SKM-1 treated with dmso at 0.1 percent for 144 hours (cell line): ENCODE measurements around the gene SNTG2.
"Not testable (repeated sequence)": the region's sequence is repeated elsewhere in the genome, so short reads cannot be mapped to it uniquely, and the experiment has no call there.

Experiments
- DNase-seq: peaks from one replicate; lab custom pipeline; 2025; ENCODE audit not compliant: unreplicated experiment; lab: John Stamatoyannopoulos, UW

The SNTG2 gene

DNA sequence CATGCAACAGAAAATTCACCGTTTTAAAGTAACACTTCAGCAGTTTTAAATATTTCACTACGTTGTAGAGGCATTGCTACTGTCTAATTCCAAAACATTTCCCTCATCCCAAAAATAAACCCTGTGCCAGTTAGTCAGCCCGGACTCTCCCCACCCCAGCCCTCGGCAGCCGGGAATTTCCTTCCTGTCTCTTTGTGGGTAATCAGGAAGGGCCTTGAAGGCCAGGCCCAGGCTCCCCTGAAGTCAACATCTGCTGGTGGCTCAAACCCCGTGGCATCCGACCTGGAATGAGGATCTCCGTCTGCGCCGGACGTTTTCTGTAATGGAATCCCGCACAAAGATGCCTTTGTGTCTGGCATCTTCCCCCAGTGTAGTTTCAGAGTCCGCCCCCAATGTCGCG is 219.6 kb downstream of the SNTG2 start:
- DNase-seq: no peak

- no peak for DNase-seq
Observed at GRCh38 chr2:1170711-1171110, 220.1 kb downstream of the SNTG2 start.

DNA sequence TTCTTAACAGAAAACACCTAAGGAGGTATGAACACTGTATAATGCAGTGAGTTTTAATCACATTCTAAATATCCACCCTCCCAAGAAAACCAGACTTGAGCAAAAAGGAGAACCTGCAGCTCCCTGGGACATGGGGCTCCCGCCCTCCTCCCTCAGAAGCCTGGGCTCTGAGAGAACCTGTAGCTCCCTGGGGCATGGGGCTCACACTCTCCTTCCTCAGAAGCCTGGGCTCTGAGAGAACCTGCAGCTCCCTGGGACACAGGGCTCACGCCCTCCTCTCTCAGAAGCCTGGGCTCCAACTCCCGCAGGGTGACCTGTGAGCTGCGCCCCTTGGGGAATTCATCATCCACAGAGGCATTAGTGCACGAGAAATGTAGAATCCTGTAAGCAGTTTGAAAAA is 222.9 kb downstream of the SNTG2 start:
- DNase-seq: no peak

GRCh38 chr2:1181893-1182292 is 231.2 kb downstream of the SNTG2 start:
- DNase-seq: no peak

DNA sequence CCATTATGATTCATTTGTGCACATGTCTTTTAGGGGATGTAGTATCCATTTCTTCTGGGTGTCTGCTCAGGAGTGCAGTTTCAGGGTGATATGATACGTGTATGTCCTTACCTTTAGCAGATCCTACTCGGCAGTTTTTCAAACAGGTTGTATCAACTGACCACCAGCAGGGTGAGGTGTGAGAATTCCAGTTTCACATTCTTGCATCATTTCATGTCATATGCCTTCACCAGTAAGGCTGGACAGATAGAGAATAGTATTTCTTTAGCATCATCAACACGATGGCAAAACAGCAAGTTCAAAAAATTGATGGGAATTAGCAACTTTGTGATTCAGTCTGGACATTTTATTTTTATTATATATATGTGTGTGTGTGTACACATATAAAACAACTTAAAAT is 232.7 kb downstream of the SNTG2 start:
- DNase-seq: no peak

- no peak for DNase-seq
Observed at GRCh38 chr2:1186421-1186820, 235.8 kb downstream of the SNTG2 start.

DNA sequence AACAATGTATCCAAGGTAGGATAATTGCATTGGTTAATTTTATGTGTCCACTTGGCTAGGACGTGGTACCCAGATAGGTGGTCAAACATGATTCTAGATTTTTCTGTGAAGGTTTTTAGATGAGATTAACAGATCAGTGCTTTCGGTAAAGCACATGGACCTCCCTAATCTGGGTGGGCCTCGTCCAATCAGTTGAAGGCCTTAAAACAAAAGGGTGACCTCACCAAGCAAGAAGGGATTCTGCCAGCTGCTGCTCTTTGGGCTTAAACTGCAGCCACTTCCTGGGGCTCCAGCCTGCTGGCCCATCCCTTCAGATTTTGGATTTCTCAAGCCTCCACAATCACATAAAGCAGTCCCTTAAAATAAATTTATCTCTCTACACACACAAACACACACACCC is 236.5 kb downstream of the SNTG2 start:
- DNase-seq: no peak

GRCh38 chr2:1192121-1192520 is 241.5 kb downstream of the SNTG2 start:
- DNase-seq: no peak

DNA sequence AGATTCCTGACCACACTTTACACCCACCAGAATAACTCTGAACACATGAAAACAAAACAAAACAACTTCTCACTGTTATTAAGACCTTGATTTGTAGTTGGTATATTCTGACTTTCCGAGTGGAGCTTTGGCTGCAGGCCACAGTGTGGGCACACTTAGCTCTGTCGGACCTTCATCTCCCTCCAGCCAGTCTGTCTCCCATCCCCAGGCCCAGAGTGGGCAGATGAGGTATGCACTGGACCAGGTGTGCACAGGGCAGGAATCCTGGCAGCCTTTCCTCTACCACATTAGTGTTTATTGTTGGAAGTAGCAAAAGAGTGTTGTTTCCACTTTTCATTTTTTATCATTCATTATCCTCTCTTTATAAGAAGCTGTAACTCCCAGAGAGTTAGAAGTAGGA is 243.2 kb downstream of the SNTG2 start:
- no peak for DNase-seq

DNA sequence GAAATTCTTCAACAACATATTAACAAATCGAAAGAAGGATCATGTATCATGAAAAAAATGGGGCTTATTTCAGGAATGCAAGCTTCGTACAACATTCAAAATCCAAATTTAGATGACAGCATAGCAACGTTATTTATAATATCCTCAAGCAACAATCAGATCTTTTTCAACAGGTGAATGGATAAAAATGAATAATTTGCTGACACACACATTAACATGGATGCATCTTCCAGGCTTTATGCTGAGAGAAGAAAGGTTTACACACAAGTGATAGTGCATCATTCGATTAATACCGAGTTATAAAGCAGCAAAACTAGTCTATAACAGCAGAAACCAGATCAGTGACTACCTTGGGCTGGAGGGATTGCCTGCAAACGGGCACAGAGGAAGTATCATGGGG is 253.1 kb downstream of the SNTG2 start:
- DNase-seq: no peak

- no peak for DNase-seq
Observed at GRCh38 chr2:1205853-1206252, 255.2 kb downstream of the SNTG2 start.

DNA sequence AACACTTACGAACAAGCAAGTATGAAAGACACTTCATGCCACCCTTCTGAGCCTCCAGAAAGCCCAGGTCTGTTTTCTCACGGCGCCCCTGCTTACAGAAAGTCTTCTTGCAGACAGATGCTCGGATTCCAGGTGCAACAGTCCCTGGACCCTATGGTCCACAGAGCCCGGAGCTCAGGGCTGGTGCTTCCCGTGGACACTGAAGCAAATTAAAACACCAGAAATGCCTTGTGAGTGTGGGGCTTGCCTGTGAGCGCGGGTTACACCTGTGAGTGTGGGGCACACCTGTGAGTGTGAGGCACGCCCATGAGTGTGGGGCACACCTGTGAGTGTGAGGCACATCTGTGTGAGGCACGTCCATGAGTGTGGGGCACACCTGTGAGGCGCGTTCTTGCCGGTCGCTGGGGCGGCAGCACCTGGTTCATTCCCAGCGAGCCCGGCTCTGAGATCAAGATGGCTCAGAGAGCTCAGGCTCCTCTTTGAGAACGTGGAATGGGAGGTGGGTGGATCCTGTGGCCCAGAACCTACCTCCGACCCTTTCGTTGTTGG is 257.4 kb downstream of the SNTG2 start:
- DNase-seq: no peak

DNA sequence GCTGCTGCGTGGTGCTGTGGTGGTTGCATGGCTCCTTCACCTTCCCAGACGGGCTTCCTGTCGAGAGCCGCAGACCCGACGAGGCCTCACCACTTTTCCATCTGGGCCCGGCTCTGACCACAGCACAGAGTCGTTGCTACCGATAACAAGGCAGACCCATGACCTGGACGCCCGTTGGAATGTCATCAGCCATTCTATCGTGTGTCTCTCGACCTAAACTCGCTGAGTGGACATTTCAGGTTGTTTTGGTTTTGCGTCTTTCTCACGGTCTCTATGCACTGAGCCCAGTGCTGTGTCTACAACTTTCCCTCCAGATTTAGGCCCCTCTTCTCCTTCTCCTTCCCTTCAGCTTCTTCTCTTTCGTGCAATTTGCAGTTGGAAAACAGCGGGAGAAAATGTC is 257.9 kb downstream of the SNTG2 start:
- DNase-seq: no peak

DNA sequence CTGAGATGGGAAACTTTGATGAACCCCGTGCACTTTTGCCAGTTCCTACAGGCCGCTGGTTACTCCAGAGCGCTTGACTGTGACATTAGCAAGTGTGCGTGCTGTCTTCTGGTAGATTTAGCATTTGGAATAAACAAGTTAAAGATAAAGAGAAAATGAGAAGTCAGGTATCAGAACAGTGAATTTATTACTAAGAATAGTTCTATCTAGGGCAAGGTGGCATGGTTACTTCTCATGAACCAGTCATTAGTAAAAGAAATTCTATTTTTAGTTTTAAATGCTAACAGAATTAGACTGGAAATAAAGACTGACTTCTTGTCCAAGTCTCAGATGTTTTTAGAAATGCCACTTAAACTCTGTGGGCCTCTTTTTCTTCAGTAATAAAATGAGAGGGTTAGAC is 258.6 kb downstream of the SNTG2 start:
- no peak for DNase-seq

- DNase-seq: no peak
Observed at GRCh38 chr2:1209761-1210160, 259.1 kb downstream of the SNTG2 start.

DNA sequence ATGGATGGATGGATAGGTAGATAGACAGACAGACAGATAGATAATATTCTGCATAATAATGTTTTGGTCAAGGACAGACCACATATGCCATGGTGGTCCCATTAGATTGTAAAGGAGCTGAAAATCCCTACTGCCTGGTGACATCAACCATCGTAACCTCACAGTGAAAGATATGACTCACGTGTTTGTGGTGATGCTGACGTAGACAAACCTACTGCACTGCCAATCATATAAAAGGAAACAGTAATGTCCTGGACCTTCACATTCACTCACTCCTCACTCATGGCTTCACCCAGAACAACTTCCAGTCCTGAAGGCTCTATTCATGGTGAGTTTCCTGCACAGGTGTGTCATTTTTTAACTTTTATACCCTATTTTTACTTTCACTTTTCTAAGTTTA is 259.7 kb downstream of the SNTG2 start:
- DNase-seq: no peak

DNA sequence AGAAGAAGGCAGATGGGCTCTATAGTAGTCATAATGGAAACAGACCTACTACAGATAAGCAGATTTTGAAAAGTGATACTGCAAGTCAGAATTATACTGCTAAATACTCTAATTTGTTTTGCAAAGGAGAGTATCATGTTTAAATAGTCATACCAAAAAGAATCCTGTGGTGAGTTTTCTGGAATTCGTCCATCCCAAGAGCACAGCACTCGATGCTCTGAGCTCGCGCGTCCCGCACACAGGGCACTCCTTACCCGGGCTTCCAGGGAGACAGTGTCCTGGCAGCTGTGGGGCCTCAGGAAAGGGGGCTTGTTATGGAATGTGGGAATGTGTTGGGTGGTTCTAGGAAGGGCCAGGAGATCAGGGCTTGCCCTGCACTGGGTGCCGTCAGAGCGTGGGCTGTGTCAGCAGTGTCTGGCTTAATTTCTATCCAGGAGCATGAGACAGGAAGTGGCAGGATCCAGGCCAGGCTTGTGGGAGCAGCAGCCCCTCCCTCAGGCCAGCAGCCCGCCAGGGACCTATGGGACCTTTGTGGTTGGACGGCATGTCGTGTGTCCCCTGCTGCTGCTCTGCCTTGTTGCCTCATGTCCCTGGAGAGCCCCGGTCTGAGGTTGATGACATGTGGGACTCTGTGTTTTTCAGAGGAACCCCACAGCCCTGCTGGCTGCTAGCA is 269.4 kb downstream of the SNTG2 start:
- no peak for DNase-seq

DNA sequence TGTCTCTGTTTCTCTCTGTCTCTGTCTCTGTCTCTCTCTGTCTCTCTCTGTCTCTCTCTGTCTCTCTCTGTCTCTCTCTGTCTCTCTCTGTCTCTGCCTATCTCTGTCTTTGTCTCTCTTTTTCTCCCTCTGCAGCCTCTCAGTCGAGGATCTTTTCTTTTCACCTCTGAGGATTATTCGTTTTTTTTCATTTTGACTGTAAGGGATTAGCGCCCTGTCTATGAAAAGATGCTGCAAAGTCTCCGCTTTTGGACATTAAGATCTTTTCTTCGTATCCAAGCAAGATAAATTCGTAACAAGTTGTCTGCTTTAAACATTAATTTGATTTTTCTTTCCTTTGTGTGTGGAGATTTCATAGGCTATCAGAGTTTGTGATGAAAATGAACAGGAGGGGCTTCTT is 271.4 kb downstream of the SNTG2 start:
- no peak for DNase-seq

GRCh38 chr2:1223791-1224190 is 273.1 kb downstream of the SNTG2 start:
- DNase-seq: no peak

DNA sequence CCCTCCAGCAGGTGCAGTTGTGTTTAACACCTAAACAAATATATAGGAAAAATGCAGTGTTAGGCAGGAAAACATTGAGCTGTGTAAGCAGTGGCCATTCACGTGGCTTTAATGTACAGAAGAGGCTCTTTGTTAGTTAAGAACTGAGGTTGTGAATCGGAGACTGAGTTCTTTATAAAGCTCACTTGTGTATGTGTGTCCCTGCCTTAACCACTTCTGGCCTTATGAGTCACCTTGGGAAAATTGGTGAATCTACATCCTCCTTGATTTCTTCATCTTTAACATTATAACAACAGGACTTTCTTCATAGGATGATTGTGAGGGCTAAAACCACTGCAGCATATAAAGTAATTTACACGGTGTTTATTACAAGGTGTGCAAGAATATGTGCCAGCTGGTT is 274.3 kb downstream of the SNTG2 start:
- DNase-seq: no peak

GRCh38 chr2:1226766-1227165 is 276.1 kb downstream of the SNTG2 start:
- DNase-seq: no peak

DNA sequence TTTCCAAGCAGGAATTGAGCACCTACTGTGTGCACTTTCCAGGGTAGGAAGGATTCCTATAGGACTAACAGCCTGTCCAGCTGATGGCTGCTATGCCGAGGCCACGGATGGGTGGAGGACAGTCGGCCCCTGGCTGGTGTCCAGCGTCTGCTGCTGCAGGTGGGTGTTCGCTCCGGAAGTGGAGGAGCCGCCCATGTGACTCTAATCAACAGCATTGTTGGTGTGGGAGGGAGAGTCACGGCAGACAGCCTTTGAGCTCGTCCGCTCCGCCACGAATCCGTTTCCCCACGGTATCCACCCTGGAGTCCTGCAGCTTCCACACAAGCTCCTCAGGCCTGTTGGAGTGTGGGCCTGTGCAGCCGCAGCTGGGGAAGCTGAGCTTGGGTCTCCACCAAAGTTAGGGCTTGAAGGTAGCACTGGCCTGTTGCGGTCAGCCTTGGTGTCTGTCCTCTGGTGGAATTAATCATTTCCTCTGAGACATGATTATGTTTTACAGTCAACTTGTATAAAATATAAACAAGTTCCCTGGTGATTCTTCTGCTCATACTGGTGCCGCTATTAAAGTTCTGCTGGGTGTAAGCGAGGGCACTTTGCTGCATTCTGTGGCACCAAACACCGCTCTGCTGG is 276.7 kb downstream of the SNTG2 start:
- DNase-seq: no peak

DNA sequence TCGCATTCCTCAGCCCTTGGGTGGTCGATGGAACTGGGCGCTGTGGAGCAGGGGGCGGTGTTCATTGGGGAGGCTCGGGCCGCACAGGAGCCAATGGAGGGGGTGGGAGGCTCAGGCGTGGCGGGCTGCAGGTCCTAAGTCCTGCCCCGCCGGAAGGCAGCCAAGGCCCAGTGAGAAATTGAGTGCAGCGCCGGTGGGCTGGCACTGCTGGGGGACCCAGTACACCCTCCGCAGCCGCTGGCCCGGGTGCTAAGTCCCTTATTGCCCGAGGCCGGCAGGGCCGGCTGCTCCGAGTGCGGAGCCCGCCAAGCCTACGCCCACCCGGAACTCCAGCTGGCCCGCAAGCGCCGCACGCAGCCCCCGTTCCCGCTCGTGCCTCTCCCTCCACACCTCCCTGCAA is 278.9 kb downstream of the SNTG2 start:
- DNase-seq: not testable (repeated sequence)
